GM21367 (cell line): ENCODE results near the gene ABCG8.

Experiments used
- ATAC-seq: cut with Tn5 transposase; IDR thresholded peaks from one replicate; pipeline ENCODE4 v1.9.1; 2021; ENCODE audit not compliant: unreplicated experiment

Gene ABCG8

DNA sequence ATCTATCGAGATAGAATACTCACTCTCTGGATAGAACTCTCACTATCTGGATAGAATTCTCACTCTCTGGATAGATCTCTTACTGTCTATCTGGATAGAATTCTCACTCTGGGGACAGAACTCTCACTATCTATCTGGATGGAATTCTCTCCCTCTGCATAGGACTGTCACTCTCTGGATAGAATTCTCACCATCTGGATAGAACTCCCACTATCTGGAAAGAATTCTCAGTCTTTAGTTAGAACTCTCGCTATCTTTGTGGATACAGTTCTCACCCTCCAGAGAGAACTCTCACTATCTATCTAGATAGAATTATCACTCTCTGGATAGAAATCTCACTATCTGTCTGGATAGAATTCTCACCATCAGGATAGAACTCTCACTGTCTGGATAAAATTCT, 16.5 kb downstream of the ABCG8 start:
- ATAC-seq: no peak

DNA sequence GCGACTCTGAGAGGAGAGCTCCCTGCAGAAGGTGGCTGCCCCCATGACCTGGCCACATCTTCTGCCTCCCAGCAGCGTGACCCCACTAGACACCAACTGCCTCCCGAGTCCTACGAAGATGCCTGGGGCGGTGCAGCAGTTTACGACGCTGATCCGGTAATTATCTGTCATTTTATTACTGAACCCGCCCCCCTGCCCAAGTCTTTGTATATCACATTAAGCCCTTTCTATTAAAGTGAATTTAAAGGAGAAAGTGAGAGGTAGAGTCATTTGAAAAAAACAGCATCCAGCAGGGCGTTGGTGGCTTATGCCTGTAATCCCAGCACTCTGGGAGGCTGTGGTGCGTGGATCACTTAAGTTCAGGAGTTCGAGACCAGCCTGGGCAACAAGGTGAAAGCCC, 33.4 kb downstream of the ABCG8 start:
- no peak for ATAC-seq

DNA sequence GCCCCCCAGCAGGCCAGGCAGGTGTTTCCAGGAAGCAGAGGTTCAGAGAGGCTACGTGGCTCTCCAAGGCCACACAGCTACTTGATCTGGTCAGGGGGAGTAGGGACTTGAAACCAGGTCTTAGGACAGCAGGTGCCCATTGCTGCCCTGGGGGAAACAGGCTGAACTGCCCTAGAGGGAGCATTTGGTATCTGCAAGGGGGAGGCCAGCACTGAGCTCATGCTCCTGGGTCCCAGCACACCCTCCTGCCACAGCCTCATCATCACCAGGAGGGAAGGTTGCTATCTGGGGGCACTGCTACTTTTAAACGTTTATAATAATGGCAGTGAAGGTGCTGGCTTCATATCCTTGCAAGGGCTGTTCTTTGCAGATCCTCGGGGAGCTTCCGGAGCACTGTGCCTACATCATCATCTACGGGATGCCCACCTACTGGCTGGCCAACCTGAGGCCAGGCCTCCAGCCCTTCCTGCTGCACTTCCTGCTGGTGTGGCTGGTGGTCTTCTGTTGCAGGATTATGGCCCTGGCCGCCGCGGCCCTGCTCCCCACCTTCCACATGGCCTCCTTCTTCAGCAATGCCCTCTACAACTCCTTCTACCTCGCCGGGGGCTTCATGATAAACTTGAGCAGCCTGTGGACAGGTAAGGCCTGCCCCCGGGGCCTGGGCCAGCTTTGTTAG, 36.1 kb downstream of the ABCG8 start:
- ATAC-seq: no peak

DNA sequence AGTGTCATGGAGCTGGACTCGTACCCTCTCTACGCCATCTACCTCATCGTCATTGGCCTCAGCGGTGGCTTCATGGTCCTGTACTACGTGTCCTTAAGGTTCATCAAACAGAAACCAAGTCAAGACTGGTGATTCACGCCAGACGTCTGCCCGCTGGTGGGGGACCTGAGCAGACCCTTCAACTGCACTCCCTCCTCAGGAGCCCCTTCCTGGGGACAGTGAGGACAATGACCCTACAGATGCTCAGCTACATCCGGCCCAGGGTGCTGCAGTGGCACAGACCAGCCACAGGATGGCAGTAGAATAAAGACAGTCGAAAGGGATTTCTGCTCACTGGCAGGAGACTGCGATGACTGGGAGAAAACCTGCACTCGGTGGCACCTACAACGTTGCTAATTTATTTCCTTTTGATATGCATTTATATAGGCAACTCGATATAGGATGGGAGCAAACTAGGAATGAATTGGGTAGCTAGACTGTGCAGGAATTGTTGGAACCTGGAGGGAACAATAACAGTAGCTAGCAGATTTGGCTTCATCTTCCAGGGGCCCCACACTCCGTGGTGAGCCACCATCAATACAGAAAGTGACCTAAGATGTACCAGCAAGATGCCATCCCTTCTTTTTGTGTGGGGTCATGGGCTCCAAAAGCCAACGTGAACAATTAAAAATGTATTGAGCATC, 39.2 kb downstream of the ABCG8 start:
- peak; percentile 62 for ATAC-seq

DNA sequence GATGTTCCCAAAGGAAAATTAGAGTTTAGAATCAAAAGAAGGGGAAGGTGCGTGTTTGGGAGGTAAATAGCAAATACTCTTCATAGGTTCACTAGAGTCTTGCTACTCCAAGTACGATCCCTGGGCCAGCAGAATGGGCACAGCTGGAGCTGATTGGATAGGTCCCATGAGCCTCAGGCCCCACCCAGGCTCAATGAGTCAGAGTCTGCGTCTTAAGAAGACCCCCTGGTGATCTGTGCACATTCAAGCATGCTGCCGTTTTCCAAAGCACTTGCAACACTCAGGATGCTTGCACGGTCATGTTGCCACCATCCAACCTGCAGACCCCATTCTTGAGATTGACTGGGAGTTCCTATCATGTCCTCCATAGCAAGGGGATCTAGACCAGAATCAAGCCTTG, 40.5 kb downstream of the ABCG8 start:
- ATAC-seq: no peak

DNA sequence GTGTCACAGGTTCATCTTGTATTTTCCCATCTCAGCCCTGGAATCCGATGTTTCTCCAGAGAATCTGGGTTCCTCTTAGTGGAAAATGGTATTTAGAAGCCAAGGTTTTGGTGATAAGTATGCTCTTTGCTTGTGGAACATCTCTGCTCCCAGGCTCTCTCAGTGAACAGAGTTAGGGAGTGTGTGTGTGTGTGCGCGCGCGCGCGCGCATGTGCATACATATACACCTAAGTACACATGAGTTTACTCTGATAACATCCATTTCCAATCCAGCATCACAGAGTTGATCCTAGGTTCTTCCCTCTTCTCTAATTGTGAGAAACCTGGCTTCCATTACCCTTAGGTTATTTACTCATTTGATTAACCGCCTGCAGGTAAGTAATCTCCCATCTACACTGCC, 41.7 kb downstream of the ABCG8 start:
- ATAC-seq: no peak

DNA sequence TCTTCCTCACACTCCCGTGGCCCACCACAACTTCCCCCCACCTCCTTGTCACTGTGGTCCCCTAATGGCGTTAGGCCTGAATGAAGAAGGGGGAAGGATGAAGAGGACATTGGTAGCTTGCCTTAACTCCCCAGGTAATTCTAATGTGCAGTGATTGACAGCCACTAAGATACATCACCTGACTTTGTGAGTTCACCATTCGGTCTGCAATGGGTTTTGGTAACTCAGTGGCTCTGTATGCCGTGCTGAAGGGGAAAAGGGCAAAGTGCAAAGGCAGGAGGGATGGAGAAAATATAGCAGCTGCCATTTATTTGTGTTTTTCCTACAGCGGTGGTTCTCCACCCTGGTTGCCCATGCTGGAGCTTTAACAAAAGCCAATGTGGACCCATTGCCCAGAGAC, 42.2 kb downstream of the ABCG8 start:
- no peak for ATAC-seq

DNA sequence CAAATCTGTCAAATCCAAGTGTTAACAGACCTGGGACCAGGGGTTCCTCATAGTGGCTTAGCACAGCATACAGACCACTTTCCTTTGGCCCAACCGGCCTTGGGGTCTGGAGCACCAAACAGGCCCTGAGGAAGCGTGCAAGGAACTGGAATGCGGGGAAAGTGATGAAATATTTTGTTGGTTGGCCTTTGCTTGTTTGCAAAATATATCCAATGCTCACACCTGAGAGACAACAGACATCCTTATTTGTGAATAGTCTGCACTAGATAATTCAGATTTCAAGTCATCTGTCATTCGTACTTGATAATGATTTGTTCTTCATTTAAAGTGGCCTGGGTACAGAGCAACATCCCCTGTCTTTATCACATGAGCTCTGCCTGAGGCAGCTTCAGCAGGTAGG, 43.5 kb downstream of the ABCG8 start:
- ATAC-seq: no peak

DNA sequence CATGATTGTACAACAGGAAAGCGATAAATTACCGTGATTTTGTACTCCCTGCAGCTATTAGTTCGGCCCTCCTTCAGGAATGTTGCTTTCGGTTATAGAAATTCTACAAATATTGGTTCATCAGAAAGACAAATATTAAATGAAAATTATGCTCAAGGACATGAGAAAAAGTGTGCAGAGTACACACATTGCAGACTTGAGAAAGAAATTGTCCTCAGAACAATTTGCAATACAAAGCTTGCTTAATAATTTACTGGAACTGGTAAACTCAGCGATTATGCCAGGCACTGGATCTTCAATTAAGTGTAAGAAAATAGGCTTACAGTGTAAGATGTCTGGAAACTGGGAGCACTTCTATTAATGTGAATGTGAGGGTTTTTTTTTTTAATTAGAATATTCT, 45.9 kb downstream of the ABCG8 start:
- no peak for ATAC-seq

DNA sequence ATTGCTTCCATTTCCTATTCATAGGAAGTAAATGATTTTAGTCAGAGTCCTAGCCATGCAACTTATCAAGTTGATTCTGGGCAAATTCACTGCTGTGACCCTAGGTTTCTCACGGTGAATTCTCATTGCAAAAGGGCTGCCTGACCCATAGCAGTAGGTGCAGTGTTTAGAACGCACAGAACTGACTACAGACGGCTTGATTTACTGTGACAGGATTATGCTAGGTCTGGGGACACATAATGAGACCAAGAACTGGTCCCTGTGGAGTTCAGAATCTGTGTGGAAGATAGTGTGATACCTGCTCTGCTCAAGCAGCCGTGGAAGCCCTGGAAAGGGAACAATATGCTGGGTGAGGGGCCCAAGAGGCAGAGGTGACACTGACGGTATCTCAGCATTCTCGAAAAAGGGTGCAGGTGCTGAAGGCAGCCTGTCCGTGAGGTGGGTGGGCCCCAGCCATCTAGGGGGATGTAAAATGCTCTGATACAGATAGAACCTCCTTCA, 46.4 kb downstream of the ABCG8 start:
- ATAC-seq: no peak

DNA sequence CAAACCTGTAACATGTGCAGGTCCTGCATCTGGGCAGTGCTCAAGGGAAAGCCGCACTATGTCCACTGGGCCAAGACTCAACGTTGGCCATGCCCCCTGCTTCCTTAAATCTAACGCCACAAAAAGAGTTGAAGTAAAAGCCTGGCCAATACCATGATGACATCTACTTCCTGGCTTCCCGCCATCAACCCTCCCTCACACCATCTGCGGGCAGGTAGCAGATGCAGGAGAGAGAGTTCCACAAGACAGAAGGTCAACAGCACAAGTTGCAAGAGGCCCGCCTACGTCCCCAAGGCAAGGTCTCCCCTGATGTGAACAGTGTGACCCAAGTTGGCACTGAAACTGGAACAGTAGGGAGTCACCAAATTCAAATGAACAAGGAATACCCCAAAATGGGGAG, 48.4 kb downstream of the ABCG8 start:
- ATAC-seq: no peak

DNA sequence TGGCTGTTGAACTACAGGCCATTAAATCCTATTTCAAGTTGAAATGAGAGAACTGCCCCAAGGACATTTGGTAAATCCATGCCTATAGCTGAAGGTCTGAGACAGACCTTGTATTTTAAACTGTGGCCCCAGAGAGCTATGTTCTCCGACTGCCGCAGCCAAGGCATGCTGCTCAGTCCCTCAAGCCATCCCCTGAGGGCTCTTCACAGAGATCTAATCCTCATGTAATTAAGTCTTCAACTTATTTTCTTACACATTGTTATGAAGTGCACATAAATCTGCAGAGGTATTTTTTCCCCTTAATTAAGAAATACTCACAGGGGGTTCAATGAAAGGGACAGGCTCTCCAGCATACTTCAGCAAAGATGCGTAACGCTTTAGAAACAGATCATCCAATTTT, 50.6 kb downstream of the ABCG8 start:
- no peak for ATAC-seq

DNA sequence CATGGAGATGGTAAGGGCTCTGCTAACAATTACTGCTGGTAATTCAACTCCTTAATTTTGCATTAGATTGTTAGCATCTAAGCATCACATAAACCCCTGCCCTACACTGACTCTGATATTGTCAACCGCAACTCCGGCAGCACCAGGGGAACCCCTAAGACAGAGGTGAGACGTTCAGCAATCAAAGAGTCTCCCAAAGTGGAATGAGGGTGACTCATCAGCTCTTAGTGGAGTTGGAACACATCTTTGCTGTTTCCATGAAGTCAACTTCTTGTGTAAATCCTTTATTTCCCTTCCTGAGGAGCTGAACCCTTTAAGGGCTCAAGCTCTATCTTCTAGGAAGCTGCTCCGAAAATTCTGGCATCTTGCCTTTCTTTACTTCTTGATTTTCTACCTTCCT, 52.1 kb downstream of the ABCG8 start:
- ATAC-seq: no peak

DNA sequence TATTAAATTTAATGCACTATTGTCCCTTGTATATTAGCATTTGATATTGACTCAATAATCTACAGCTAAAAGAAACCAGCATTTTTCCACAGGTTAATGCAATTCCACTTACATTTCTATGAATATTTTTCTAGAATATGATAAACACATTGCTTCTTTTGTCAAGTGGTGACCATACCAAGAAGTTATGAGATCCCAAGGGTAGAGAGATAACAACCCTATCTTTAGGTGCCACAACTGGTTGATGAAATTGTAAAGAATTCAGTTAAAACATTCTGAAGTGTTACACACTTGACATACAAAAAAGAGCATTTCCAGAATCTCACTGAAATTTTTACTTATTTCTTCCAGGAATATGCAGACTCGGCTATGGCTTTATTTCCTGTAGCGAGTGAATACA, 56.0 kb downstream of the ABCG8 start:
- no peak for ATAC-seq

DNA sequence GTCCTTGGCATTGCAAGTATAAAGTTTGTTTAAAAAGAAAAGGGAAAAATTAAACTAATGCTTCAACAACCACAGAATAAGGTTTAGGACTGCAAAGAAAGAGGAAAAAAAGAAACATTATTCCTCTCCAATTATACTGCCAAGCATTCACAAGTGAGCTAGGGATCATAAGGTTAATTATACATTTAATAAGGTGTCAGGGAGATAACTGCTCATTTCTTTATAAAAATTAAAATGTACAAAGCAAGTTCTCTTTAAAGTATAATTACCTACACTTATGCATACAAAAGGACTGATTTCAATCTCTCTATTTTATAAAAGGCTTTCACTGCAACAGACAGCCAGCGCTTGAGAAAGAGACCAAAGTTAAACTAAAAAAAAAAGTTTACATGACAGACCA, 58.1 kb downstream of the ABCG8 start:
- ATAC-seq: no peak

DNA sequence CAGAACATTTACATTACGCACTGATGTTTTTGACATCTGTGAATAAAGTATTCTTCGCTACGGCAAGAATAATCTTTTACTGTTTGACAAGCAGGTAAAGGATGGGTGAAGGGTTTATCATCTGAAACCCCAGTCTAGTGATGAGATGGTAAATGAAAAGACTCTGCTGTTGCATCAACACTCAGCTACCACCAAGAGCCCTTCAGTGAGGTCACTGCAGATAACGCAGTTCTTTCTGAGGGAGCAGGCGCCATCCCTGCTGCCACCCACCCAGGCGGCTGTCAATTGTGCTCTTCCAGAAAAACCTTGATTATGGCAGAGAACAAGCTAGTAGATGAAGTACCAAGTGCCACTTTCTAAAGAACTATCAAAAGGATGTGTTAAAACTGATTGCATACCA, 58.7 kb downstream of the ABCG8 start:
- ATAC-seq: no peak

DNA sequence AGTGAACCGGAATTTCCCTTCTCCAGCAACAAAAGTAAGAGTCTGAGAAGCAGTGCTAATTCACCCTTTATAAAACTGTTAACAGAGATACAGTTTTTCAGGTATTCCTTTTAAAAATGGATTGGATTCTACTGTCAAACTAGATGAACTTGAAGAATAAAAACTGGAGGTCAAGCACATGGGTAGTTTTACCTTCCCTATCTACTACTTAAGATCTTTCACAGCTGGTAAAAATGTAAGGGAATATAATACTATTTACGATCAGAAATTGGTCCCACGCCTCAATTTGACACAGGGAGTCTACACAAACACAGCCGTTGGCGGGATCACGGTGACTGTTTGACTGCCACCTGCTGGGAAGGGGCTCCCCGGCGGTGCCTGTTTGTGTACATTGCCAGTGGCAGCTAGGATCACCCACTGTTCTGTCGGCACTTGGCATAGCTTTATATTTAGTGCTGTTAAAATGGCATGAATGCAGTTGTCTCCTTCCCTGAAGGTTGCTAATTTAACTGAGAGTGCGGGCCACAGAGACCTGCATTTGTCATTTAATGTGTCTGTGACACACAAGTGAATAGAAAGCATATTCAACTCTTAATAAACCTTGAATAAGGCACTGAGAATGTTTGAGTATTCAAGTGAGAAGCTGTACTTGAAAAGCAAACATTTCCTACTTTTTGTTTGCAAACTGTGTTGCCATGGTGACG, 59.5 kb downstream of the ABCG8 start:
- ATAC-seq: no peak

DNA sequence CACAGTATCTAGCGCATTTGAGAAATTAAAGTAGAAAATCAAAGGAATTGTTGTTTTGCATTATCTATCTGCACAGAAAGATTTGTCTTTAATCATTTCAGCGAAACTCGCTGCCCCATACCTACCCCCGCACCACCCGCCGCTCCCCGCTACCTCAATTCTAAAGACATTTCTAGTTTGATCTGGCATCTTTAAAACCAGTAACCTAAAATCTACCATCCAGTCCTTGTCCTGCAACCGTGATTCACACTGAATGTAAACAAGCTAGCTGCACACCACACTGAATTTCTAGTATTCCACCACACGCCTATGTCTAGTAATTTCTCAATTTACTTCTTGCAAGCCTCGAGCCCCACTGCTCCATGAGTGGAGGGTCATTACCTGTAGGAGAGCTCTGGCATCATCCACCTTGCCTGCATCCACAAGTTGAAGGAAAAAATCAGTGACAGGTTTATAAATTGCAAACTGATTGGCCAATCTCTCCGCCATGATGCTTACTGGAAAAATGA, 60.1 kb downstream of the ABCG8 start:
- no peak for ATAC-seq

DNA sequence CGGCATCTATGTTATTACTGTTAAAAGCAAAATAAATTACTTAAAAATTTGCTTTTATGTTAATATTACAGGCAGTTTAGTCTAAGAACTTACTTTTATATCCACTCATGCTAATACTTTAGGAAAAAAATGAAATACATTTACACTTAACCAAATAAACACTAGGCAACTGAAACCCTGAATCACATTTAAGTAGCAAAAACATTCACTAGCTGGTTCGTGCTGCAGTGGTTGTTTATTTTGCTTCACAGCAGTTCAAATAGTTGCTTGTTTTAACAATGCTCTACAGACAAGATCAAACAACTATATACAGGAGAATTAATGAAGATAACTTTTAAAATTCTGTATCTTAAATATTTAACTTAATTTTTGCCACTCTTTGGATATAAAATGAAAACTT, 60.8 kb downstream of the ABCG8 start:
- no peak for ATAC-seq

DNA sequence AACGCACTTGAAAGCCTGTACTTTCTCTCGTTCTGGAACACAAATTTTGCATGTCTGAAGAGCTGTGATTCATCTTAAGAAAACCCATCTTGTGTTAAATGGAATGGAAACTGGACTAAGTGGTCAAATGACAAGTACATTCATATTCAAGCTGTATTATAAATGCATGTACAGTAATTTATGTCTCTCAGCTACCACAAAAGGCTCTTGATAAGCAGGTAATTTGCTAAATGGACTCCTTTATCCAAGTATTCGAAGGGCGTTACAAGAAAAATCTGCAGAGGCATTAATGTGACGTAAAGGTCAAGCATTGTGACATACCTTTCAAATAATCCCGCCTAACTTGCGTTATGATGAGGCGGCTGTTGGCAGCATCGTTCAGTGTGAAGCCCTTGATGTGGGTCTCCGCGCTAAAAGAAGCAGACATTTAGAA, 66.6 kb downstream of the ABCG8 start:
- ATAC-seq: no peak

DNA sequence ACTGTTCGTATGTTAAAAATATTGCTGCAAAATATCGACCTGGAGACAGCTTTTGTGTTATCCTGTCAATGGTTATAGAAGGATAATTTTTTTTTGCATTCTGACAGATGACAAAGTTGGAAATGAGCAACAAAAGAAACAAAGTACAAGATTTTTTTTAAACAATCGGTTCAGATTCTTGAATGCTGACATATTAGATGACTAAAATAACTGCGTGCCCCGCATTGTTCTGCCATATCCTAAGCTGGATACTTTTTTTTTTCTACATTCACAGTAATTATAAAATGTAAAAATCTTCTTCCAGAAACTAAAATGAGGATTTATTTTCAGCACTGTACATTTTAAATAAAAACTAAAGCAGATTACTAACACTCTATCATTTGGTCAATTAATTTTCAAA, 67.1 kb downstream of the ABCG8 start:
- no peak for ATAC-seq
